Right lobe of liver (tissue), 6 donors: ENCODE data around the gene ITPR2. TPM values are rescaled to one million over a fixed set of nuclear protein-coding genes. Genes with fewer than 3 reads are reported as not detected.

Experiments
- ATAC-seq, 4 donors: fragments of 200-7000 bp; cut with Tn5 transposase; one replicate each; pipeline ENCODE4 v1.9.1; 2020; ENCODE audit warnings: mild to moderate bottlenecking in 4 of 4, moderate library complexity in 4 of 4
- DNase-seq, 3 donors: peaks; one replicate each; pipeline ENCODE4 v3.0.0-alpha.2; 2020
- H3K27ac ChIP-seq, 3 donors: fragments of 200-600 bp; one replicate each; pipeline ENCODE4 v1.8.0; 2022
- H3K27me3 ChIP-seq, 2 donors: fragments of 200-600 bp; one replicate each; pipeline ENCODE4 v1.8.0; 2022
- H3K36me3 ChIP-seq, 4 donors: fragments of 200-600 bp; sonication (generic) in 1 of 4; one replicate each; pipeline versions ENCODE4 v1.5.1 to v1.8.0; 2017 to 2022; ENCODE audit warnings: control low read depth in 1 of 4
- H3K4me1 ChIP-seq, 4 donors: fragments of 200-600 bp; sonication (generic) in 1 of 4; one replicate each; pipeline versions ENCODE4 v1.5.1 to v1.8.0; 2017 to 2022; ENCODE audit warnings: control low read depth in 1 of 4
- H3K4me3 ChIP-seq, 3 donors: fragments of 200-600 bp; one replicate each; pipeline ENCODE4 v1.8.0; 2022
- H3K9me3 ChIP-seq, 4 donors: fragments of 200-600 bp; sonication (generic) in 1 of 4; one replicate each; pipeline versions ENCODE4 v1.5.1 to v1.8.0; 2017 to 2022; ENCODE audit warnings: control low read depth in 1 of 4
- POLR2A ChIP-seq: fragments of 450-650 bp; IDR thresholded peaks from one replicate; pipeline ENCODE4 v1.6.1; 2017; ENCODE audit warnings: antibody characterized with exemption, mild to moderate bottlenecking
- WGBS: methylation state at CpG from one replicate; pipeline ENCODE4 v1.1.6; 2018; ENCODE audit warnings: low coverage, low lambda C conversion rate; ENCODE audit not compliant: insufficient coverage; ENCODE audit errors: missing lambda C conversion rate; 5-methylcytosine and 5-hydroxymethylcytosine counted together
- intact Hi-C, 2 donors: fragments of 100-400 bp; cut with DNase I; formaldehyde crosslinking; loops; one replicate each; pipeline versions ENCODE4 v1.11.2 to v1.14.1; 2022
- total RNA-seq, 6 experiments: library from RNA; depleted of rRNA in 2 of 6; stranded (reverse); fragments of >200 nt in 2 of 6; fragmentation: NEBNext Ultra II Directional in 3 of 6; extraction: Animal tissue kit (Norgen Biotek cat#: 25700) in 3 of 6; gene quantifications; one replicate each; pipeline versions ENCODE4 v1.1.0 to v1.2.4, GENCODE V29; 2016 to 2023
- TF ChIP-seq, protein P1 (sequence below), 4 donors: fragments of 200-600 bp in 3 of 4; fragments of 450-650 bp in 1 of 4; IDR thresholded peaks; one replicate each; pipeline versions ENCODE4 v1.5.1 to v1.8.0; 2016 to 2022; ENCODE audit warnings: antibody characterized with exemption in 4 of 4, mild to moderate bottlenecking in 2 of 4
- donor health status: DM: no; HTN: yes; CAD: no.
- donor health status: DM: no; HTN: no; CAD: no.
- donor health status: DM: no; HTN: no; CAD: no.
- donor health status: DM: no; HTN: yes; CAD: no.
- donor health status: DM: no; HTN: yes; CAD: no.

Gene ITPR2
- total RNA-seq, 6 experiments from 2014 or later, result 39.3 to 114 (median 57.2) TPM

DNA sequence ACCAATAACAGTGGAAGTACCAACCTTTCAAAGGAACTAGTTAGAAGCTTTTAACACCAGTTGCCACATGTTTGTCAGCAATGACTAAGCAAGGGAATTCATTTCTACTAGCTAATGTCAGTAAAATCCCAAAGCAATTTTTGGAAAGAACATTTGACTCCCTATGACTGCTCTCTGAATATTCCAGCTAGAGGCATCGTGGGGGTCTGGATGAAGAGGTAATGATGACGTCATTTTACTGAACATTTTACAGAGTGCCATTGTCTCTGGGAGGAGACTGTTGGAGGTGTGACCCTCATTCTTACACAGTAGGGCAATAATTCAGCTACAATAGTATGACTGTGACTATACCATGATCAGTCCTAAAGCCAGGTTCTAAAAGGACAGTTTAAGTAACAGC, 204.8 kb downstream of the ITPR2 start:
- H3K36me3 ChIP-seq, result peaks cover 0 to 34% (median 3%) of the 10 kb centered on the region in 4 donors
- TF ChIP-seq, protein P1, sequence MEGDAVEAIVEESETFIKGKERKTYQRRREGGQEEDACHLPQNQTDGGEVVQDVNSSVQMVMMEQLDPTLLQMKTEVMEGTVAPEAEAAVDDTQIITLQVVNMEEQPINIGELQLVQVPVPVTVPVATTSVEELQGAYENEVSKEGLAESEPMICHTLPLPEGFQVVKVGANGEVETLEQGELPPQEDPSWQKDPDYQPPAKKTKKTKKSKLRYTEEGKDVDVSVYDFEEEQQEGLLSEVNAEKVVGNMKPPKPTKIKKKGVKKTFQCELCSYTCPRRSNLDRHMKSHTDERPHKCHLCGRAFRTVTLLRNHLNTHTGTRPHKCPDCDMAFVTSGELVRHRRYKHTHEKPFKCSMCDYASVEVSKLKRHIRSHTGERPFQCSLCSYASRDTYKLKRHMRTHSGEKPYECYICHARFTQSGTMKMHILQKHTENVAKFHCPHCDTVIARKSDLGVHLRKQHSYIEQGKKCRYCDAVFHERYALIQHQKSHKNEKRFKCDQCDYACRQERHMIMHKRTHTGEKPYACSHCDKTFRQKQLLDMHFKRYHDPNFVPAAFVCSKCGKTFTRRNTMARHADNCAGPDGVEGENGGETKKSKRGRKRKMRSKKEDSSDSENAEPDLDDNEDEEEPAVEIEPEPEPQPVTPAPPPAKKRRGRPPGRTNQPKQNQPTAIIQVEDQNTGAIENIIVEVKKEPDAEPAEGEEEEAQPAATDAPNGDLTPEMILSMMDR (IDR thresholded peaks at IDR 0.05), result no peak
- TF ChIP-seq POLR2A, result no peak
- WGBS, result no CpG with 5 or more reads among the region's 2 CpGs
- H3K4me1 ChIP-seq, result peaks cover 0 to 26% (median 11%) of the 10 kb centered on the region in 4 donors
- intact Hi-C loops, result no loop called here
- H3K27me3 ChIP-seq, result no peaks in the 10 kb centered on the region
- ATAC-seq (no peak), DNase-seq (no peak)
- H3K9me3 ChIP-seq, result no peaks in the 10 kb centered on the region
- H3K4me3 ChIP-seq, result no peak overlapping the region
- H3K27ac ChIP-seq, result no peak overlapping the region

DNA sequence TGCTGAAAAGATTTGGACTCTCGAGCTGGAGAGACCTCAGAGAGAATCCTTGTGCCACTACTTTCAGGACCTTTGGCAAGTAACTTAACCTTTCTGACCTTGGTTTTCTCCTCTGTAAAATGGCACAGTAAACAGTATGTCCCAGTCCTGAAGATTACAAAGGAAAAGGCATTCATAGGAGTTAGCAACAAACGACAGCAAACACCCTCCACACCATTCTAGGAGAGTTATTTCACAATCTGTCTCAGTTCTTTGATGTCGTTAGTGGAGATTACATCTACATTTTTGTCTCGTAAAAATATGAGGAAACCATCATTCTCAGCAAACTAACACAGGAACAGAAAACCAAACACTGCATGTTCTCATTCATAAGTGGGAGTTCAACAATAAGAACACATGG, 205.7 kb downstream of the ITPR2 start:
- Histone ChIP-seq H3K4me1 (peaks cover 0 to 26% (median 11%) of the 10 kb centered on the region in 4 donors), H3K27me3 (no peaks in the 10 kb centered on the region), H3K27ac (no peak overlapping the region), H3K4me3 (no peak overlapping the region), H3K9me3 (no peaks in the 10 kb centered on the region), H3K36me3 (peaks cover 0 to 41% (median 5%) of the 10 kb centered on the region in 4 donors)
- WGBS, result 41% methylated on average over 4 of the region's 4 CpGs
- DNase-seq (no peak), ATAC-seq (no peak)
- intact Hi-C loops, result no loop called here
- TF ChIP-seq POLR2A, result no peak
- TF ChIP-seq, protein P1 (IDR thresholded peaks at IDR 0.05), result no peak

DNA sequence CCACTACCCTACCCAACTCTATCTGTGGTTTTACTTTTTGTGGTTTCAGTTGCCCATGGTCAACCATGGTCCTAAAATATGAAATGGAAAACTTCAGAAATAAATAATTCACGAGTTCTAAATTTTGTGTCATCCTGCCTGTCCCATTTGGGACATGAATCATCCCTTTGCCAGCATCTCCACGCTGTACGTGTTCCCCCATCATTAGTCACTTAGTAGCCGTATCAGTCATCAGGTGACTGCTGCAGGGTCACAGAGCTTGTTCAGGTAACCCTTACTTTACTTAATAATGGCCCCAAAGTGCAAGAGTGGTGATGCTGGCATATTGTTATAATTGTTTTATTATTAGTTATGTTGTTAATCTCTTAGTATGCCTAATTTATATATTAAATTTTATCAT, 209.9 kb downstream of the ITPR2 start:
- no peak for DNase-seq
- Histone ChIP-seq H3K27me3 (no peaks in the 10 kb centered on the region), H3K4me3 (no peak overlapping the region), H3K4me1 (no peaks in the 10 kb centered on the region), H3K36me3 (peaks cover 0 to 83% (median 7%) of the 10 kb centered on the region in 4 donors), H3K27ac (no peak overlapping the region), H3K9me3 (no peaks in the 10 kb centered on the region)
- TF ChIP-seq, protein P1 (IDR thresholded peaks at IDR 0.05), result no peak
- TF ChIP-seq POLR2A, result no peak
- intact Hi-C loops, result no loop called here
- WGBS, result 87% methylated on average over 4 of the region's 4 CpGs
- ATAC-seq, result no peak

DNA sequence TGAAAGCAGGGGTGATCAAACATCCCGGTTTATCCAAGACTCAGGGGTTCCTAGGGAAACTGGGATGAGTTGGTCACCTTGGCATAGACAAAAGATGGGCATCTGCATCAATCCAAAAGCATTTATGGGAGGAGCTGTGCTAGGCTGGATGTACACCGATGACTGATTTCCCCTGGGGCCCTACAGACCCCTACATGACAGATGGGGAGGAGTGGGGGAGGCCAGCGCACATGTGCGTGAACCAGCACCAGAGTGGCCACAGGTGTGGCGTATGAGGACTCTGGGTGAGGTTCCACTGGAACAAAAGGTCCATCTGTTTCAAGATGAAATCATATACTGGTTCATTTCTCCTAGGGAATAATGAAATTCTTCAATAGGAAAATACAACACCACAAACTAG, 210.4 kb downstream of the ITPR2 start:
- Histone ChIP-seq H3K36me3 (peaks cover 0 to 81% (median 7%) of the 10 kb centered on the region in 4 donors), H3K27me3 (no peaks in the 10 kb centered on the region), H3K27ac (no peak overlapping the region), H3K9me3 (no peaks in the 10 kb centered on the region), H3K4me1 (no peaks in the 10 kb centered on the region), H3K4me3 (no peak overlapping the region)
- TF ChIP-seq, protein P1 (IDR thresholded peaks at IDR 0.05), result no peak
- no peak for TF ChIP-seq POLR2A
- peak in 1 of 4 donors; percentile 27 for ATAC-seq
- intact Hi-C loops, result no loop called here
- 83% methylated on average over 1 of the region's 5 CpGs for WGBS
- no peak for DNase-seq

DNA sequence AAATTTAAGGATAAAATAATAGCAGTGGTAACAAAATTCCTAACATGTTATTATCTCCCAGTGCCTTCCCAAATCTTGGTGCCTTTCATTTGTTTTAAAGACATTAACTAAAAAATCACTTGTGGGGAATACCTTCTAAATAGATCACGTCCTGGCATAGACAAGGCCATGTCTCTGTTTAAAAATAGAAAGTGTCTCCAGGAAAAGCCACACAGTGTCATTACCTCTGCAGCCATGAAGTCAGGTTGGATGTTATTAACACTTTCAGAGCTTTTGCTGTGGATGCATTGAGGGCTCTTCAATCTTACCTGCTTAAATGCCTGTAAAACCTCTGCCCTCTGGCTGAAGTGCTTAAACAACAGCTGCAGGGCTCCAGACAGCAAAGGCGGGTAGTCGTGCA, 211.1 kb downstream of the ITPR2 start:
- no peak for ATAC-seq
- TF ChIP-seq, protein P1 (IDR thresholded peaks at IDR 0.05), result no peak
- no peak for TF ChIP-seq POLR2A
- no peak for DNase-seq
- no peaks in the 10 kb centered on the region for H3K4me1 ChIP-seq
- H3K36me3 ChIP-seq, result peaks cover 0 to 74% (median 6%) of the 10 kb centered on the region in 4 donors
- no peaks in the 10 kb centered on the region for H3K27me3 ChIP-seq
- 84% methylated on average over 3 of the region's 3 CpGs for WGBS
- H3K27ac ChIP-seq, result no peak overlapping the region
- no peaks in the 10 kb centered on the region for H3K9me3 ChIP-seq
- intact Hi-C loops, result no loop called here
- H3K4me3 ChIP-seq, result no peak overlapping the region
